Measurements from ENCODE around the gene ADPGK. TPM values are rescaled to one million over a fixed set of nuclear protein-coding genes. Genes with fewer than 3 reads are reported as not detected.
"Not testable (repeated sequence)": the region's sequence is repeated elsewhere in the genome, so short reads cannot be mapped to it uniquely, and the experiment has no call there.

The ADPGK gene
- total RNA-seq, 1 donor from 2014 or later: 74.2 TPM

- no peak overlapping the region for H3K4me3 ChIP-seq
- ATAC-seq (no peak), DNase-seq (no peak)
- H3K27ac ChIP-seq: no peak overlapping the region
- intact Hi-C loops (cut with DNase I): no loop called here
- H3K27me3 ChIP-seq: no peaks in the 10 kb centered on the region
- TF ChIP-seq CTCF (IDR thresholded peaks at IDR 0.05): no peak
- peaks cover 68% of the 10 kb centered on the region for H3K36me3 ChIP-seq
- no peaks in the 10 kb centered on the region for H3K4me1 ChIP-seq
- no peaks in the 10 kb centered on the region for H3K9me3 ChIP-seq
These were observed 49.4 kb downstream of the ADPGK start for GRCh38 chr15:72733941-72734738.

- no peak for TF ChIP-seq CTCF (IDR thresholded peaks at IDR 0.05)
- no peak overlapping the region for H3K4me3 ChIP-seq
- H3K4me1 ChIP-seq: no peaks in the 10 kb centered on the region
- H3K27me3 ChIP-seq: no peaks in the 10 kb centered on the region
- peaks cover 52% of the 10 kb centered on the region for H3K36me3 ChIP-seq
- DNase-seq (no peak), ATAC-seq (no peak)
- intact Hi-C loops (cut with DNase I): no loop called here
- no peaks in the 10 kb centered on the region for H3K9me3 ChIP-seq
- H3K27ac ChIP-seq: no peak overlapping the region
These were observed 51.0 kb downstream of the ADPGK start for GRCh38 chr15:72732516-72732915.

- ATAC-seq (no peak), DNase-seq (no peak)
- no peak for TF ChIP-seq CTCF (IDR thresholded peaks at IDR 0.05)
- Histone ChIP-seq H3K4me1 (no peaks in the 10 kb centered on the region), H3K4me3 (no peak overlapping the region), H3K27me3 (no peaks in the 10 kb centered on the region), H3K9me3 (no peaks in the 10 kb centered on the region), H3K36me3 (peaks cover 47% of the 10 kb centered on the region), H3K27ac (no peak overlapping the region)
- intact Hi-C loops (cut with DNase I): no loop called here
These were observed 51.5 kb downstream of the ADPGK start for GRCh38 chr15:72732086-72732485.

GRCh38 chr15:72728821-72729220 is 54.7 kb downstream of the ADPGK start:
- Histone ChIP-seq H3K36me3 (peaks cover 32% of the 10 kb centered on the region), H3K27ac (no peak overlapping the region), H3K9me3 (no peaks in the 10 kb centered on the region), H3K4me3 (no peak overlapping the region), H3K4me1 (no peaks in the 10 kb centered on the region), H3K27me3 (no peaks in the 10 kb centered on the region)
- TF ChIP-seq CTCF (IDR thresholded peaks at IDR 0.05): no peak
- ATAC-seq (no peak), DNase-seq (no peak)
- intact Hi-C loops (cut with DNase I): no loop called here

- intact Hi-C loops (cut with DNase I); H3K9me3 ChIP-seq; H3K27ac ChIP-seq; ATAC-seq; H3K4me3 ChIP-seq; H3K27me3 ChIP-seq; DNase-seq; H3K4me1 ChIP-seq: not testable (repeated sequence)
- peaks cover 33% of the 10 kb centered on the region for H3K36me3 ChIP-seq
These were observed 55.3 kb downstream of the ADPGK start for GRCh38 chr15:72728249-72728648.

GRCh38 chr15:72727154-72727553 is 56.4 kb downstream of the ADPGK start:
- ATAC-seq (no peak), DNase-seq (no peak)
- H3K9me3 ChIP-seq: no peaks in the 10 kb centered on the region
- TF ChIP-seq CTCF (IDR thresholded peaks at IDR 0.05): no peak
- H3K4me3 ChIP-seq: no peak overlapping the region
- no peaks in the 10 kb centered on the region for H3K27me3 ChIP-seq
- H3K36me3 ChIP-seq: peaks cover 24% of the 10 kb centered on the region
- no peaks in the 10 kb centered on the region for H3K4me1 ChIP-seq
- intact Hi-C loops (cut with DNase I): no loop called here
- H3K27ac ChIP-seq: no peak overlapping the region

GRCh38 chr15:72725851-72726250 is 57.7 kb downstream of the ADPGK start:
- intact Hi-C loops (cut with DNase I); ATAC-seq; DNase-seq; H3K4me1 ChIP-seq; H3K27me3 ChIP-seq; H3K9me3 ChIP-seq; H3K27ac ChIP-seq; H3K4me3 ChIP-seq: not testable (repeated sequence)
- peaks cover 12% of the 10 kb centered on the region for H3K36me3 ChIP-seq
